ENCODE results near the gene ARL15.

DNA sequence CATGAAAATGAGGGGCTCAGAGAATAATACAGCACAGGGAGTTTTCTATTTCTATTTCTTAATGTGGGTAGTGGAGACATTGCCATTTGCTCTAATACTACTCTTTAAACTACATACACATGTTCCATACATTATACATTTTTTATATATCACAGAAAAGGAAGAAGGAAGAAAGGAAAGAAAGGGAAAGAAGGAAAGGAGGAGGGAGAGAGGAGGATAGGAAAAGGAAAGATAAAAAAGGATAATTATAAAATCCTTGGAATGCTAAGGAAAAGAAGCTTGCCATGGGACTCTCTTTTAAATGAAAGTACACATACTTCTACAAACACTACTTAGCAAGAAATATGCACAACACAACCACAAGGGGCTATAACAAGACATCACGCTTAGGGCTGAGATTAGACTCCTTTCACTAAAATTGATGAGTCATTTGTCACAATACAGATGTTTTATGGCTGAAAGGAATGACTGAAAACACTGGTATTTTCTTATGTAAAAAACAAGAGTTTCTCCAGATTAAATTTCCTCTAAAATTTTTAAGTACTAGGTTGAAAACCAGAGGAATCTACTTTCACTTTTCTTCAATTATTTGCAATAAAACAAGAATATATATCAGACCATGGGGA is 219.8 kb downstream of the ARL15 start:
- TF ChIP-seq ETV1 (tag; conservative IDR thresholded peaks at IDR 0.05; ENCODE audit: low read depth) (no peak), NFIC (IDR thresholded peaks at IDR 0.05) (no peak), SIN3A (IDR thresholded peaks at IDR 0.05; ENCODE audit: borderline replicate concordance in 2 of 2, control insufficient read depth in 1 of 2, low read depth in 2 of 2, low read length in 2 of 2) (no peak), DMBX1 (CRISPR knock-in tag; IDR thresholded peaks at IDR 0.05; ENCODE audit: borderline replicate concordance) (no peak), ZNF3 (CRISPR knock-in tag; IDR thresholded peaks at IDR 0.05) (no peak), RBM15 (IDR thresholded peaks at IDR 0.05; ENCODE audit: insufficient read depth, low read length) (no peak)
- TF ChIP-seq, protein P1, sequence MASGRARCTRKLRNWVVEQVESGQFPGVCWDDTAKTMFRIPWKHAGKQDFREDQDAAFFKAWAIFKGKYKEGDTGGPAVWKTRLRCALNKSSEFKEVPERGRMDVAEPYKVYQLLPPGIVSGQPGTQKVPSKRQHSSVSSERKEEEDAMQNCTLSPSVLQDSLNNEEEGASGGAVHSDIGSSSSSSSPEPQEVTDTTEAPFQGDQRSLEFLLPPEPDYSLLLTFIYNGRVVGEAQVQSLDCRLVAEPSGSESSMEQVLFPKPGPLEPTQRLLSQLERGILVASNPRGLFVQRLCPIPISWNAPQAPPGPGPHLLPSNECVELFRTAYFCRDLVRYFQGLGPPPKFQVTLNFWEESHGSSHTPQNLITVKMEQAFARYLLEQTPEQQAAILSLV (tag; IDR thresholded peaks at IDR 0.05): no peak

Data from K562 (cell line).